H1 (cell line): ENCODE measurements around the gene RASL10A. TPM values are rescaled to one million over a fixed set of nuclear protein-coding genes. Genes with fewer than 3 reads are reported as not detected.

Experiments
- E2F6 ChIP-seq: IDR thresholded peaks from 2 replicates; pipeline ENCODE4 v1.6.1; 2012; ENCODE audit warnings: inconsistent platforms
- polyA plus RNA-seq, 7 experiments: library from polyadenylated mRNA; depleted of rRNA in 3 of 7; stranded (reverse) in 5 of 7; unstranded in 2 of 7; fragments of >200 nt in 5 of 7; fragments of 200-250 nt in 2 of 7; gene quantifications; 1 replicate in 5 of 7; 2 replicates in 1 of 7; 4 replicates in 1 of 7; pipeline versions ENCODE4 v1.2.1 to v1.2.3, GENCODE V29; 2011 to 2013; ENCODE audit warnings: missing spikeins in 2 of 7, mixed read lengths in 2 of 7
- total RNA-seq: library from RNA; stranded (reverse); fragmentation: NEBNext Ultra II Directional; extraction: Animal tissue kit (Norgen Biotek cat#: 25700); gene quantifications from 2 replicates; pipeline ENCODE4 v1.2.1, GENCODE V29; 2021

Gene RASL10A
- total and polyA plus RNA-seq, 2 of the 8 experiments (the other 6 are each of a cell fraction or from before 2014, with no cell fraction given): 1.1 to 1.5 TPM

- no peak for TF ChIP-seq E2F6
Observed at GRCh38 chr22:29308791-29309262, 6.7 kb downstream of the RASL10A start (continued).
